Stimulated activated CD4-positive, alpha-beta T cell treated with anti-CD3 and anti-CD28 coated beads, Interleukin-4, amount 100 ng/mL, for 48 hours (primary cell): ENCODE data around the gene CELF3.

ENCODE experiments used
- DNase-seq, 2 donors: peaks; one replicate each; pipeline ENCODE4 v3.0.0-alpha.2; 2020; ENCODE audit warnings: low read depth in 2 of 2

CELF3 gene

DNA sequence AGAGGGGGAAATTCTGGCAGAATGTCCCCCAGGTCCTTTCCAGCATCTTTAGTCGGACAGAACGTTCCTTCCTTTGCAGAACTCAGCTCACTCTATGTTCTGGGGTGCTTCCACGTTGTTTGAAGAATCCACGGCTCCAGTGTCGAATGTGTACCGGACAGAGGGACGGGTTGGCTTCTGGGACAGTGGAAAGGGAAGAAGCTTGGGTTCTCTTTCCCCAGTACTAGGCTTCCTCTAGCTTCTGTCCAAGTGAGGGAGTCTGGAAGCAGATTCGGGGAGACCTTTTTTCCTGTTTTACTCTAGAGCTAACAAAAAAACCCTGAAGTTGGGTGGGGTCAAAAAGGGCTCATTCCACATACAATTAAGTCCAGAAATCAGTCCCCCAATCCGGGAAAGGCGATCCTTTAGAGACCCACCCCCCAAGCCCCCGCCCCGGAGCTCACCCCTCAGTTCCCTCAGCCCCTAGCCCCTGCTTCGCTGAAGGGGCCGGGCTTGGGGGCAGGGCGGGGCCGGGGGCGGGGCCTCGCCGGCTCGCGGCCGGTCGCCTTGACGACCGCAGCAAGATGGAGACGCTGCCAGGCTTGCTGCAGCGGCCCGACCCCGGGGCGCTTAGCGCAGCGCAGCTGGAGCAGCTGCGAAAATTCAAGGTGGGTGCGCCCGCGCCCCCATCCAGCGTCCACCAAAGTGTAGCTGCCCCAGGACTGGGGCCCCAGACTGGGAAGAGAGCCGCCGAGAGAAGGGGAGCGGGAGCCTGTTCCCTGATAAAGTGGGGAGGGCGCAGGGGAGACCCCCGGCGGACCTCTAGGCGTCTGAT is 4.6 kb upstream of the CELF3 start, which contains the start of gene RIIAD1:
RIIAD1 (plus strand) TSS at position 549 of the 814 bp plus-strand sequence; CDS start at position 564, 15 bp downstream.
- DNase-seq: peak; percentile 14 to 27

DNA sequence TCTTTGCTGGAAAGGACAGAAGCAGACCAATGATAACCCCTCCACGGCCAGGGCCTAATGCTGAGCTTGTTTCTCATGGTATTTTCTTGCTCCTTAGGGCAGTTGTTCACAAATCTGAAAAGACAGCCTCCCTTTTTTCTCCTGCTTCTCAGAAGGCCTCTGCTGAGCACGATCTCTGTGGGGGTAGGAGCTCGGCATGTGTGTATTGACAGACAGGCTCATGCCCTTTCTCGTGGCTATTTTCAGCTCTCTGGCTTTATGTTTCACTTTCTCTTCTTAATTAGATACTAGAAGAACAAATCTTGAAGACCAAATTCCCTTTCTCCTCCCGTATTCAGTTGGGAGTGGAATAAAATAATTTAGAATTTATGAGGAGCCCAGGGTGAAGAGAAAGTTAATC is 4.0 kb upstream of the CELF3 start:
- DNase-seq: no peak

DNA sequence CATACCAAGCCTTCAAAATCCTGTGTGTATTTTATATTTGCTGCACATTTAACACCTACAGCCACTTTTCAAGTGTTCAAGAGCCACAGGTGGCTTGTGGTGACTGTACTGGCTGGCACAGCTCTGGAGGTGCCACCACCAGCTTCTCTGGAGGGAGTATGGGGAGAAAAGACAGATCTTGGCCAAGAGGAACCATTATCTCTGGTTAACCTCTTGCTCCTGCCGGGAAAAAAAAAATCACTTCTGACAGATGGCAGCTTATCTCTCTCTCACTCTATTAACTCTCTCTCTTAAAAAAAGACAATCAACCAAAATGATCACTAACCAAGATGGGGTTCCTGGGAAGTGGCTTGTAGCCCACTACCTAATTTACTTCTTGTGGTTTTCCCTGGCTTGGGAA is 3.5 kb upstream of the CELF3 start:
- no peak for DNase-seq

DNA sequence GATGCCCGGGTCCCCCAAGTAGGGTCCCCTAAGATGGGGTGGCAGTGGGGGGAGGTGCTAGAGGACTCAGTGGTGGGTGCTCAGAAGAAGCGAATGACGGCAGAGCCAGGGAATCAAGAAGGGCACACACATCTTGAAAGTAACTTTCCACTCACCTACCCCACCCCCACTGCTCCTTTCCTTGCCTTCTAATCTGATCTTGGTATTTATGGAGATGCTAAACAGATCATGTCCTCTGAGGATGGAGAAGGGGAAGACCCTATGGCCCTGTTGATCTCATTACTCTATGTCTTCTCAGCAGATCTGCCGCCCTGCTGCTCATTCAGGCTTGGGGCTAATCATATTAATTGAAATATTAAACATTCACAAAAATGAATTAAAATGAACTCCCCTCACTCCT is 2.1 kb upstream of the CELF3 start:
- no peak for DNase-seq

DNA sequence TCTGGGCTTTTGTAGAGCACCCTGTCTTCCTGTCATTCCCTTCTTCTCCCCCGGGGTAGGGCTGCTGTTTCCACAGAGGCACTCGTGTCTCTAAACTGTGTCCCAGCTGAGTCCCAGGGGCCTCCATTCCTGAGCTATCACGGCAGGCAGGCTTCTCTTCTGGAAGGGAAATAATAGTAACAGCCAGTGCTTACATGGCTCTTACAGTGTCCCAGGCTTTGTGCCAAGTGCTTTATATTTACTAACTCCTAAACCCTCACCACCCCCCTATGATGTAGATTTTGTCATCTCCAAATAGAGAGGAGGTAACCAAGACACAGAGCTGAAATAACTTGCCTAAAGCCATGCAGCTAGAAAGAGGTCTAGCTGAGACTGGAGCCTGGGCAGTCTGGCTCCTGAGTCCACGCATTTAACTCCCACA is 1.4 kb upstream of the CELF3 start:
- no peak for DNase-seq

DNA sequence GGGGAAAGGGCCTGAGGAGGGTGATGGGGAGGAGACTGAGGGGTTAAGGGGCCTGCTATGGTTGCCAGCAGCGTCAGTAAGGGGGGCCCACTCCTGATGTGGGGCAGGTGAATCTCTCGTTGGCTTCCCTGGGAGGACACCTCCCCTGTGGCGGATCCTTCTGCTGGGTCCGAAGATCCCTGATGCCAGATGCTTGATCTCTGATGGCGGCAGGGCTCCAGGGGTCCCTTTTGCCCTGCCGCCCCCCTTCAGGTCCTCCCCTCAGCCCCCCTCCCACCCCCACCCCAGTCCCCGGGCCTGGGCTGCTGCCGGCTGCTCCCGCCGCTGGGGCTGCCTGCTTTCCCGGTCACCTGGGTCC is 219 bp downstream of the CELF3 start:
- no peak for DNase-seq

DNA sequence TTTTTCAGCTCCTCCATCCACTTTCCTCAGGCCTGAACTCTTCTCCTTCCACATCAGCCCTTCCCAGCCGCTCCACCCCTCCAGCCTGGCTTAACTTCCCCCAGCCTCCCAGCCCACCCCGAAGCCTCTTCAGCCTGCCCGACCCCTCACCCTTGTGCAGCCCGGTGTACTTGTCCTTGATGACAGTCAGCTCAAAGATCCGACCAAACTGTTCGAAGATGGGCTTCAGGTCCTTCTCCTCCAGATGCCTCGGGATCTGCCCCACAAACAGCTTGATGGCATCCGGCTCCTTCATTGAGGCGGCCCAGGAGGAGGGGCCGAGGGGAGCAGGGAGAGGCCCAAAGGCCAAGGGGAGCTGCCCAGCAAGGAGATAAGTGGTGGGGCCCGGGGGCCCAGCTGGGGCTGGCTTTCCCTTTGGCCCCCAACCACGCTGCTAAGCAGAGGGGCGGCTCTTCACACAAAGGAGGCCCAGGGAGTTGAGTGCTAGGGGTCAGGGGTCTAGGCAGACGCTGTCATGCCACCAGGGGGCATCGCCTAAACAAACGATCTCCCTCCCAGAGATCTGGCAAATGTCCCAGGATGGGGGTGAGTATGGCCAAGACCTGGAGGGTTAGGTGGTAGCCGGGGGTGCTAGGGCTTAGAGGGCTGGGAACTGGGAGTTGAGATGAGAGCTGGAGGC is 738 bp downstream of the CELF3 start:
- DNase-seq: no peak

DNA sequence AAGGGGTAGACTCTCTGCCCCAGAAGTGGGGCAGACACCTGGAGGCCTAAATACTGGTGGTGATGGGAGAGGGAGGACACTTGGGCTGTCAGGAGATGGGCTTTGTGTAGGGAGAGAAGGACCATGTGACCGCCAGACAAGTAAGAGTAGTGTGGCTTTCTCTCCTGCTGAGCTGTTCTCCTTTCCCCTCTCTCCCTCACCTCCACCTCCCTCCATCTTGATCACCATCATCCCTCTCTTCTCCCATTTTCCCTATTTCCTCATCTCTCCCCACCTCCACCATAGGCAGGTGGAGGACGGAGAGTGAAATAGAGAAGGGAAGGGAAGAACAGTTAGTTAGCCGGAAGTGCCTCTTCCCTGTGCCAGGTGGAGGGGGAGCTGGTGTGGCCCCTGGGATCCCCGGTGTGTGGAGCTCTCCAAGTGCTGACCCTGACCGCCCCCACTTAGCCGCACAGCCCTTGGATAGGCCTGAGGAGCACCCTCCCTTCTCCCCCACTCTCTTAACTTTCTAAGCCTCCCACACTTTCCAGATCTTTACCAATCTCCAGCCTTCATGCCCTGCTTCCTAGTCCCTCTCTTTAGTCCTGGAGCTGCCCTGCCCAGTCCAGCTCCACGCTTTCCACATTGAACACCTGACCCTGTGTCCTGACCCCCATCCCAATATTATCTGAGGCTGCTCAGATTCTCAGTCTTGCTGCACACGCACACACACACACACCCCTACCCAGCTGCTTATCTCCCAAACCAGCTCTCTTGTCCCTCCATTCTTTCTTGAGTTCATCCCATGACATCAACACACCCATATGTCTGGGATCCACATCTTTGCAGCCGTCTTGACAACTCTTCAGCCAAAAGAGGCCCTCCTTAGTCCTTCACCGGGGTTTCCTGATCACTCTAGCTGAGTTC is 1.5 kb downstream of the CELF3 start:
- no peak for DNase-seq

DNA sequence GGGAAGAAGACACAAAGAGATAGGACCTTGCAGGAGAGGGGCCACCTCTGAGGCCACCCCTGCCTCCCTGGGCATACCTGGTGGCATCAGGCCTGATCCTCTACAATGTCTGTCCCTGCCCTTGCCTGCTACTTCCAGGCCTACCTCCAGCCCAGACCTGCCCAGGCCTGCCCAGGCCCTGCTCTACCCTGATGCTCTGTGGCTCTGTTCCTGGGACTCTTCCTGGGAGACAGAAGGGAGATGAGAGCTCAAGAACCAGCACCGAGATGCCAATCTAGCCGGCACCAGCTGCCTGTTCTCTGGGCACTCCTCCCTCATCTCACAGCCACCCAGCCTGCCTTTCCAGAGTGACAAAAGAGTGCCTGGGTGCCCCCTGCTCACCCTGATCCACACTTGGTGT is 2.7 kb downstream of the CELF3 start:
- no peak for DNase-seq

DNA sequence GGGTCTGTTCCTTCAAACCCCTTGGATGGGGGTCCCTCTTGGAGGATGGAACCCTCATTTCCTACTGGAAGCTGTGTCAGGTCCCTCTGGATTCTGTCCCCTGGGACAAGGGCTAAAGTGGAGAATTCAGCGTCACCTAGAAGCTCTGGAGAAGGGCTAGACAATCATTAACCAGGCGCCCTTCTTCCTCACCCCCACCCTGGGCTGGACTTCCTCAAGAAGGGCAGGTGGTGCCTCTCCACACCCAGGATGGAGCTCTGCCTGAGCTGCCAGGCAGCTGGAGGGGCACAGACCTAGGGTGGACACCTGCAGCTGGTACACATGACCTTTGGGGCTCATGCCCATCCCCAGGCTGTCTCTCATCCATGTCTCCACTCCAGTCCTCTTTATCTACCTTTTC is 3.6 kb downstream of the CELF3 start:
- no peak for DNase-seq

DNA sequence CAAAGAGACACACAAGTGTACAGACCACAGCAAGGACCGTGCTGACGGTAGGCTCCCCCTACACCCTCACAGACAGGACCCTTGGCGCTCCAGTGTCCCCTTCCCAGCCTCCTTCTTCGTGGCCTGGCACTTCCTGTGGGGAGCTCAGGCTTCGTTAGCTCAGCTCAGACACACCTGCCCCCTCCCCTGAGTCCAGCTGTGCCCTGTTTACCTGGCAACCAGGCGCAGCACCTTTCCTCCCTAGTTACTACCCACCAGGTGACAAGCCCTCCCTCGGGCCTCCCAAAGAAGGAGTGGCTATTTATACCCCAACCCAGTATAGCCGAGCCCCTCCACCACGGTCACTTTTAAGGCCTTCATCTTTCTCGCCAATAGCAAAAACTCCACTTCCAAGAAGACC is 4.7 kb downstream of the CELF3 start:
- DNase-seq: no peak

DNA sequence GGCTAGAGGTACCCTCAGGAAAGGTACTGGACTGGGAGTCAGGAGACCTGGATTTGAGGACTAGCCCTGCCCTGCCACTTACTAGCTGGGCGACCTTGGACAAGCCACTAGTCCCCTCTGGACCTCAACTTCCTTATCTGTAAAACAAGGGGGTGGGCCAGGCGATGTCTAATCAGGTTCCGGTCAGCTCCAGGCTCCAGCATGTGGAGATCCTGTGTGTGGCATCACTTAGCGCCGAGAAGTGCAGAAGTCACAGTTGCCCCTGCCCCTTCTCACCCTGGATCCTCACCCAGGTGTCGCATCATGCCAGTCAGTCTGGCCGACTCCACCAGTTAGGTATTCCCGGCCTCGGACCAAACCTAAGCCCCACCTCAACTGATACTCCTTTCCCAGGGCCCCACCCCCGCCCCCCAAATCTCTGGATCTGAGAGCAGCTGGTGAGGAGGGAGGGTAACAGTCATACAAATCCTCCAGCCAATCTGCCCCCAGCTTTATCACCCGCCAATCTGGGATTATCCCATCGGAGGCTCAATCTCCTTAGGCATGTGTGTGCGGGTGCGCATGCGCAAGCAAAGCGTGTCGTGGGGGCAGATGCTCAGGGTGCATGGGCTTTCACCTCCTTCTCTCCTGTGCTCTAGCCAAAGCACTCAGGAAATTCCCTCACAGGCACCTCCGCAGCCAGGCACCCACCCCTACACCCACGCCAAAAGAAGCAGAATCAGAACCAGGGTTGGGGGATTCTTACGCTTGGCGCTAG is 5.4 kb downstream of the CELF3 start:
- no peak for DNase-seq

DNA sequence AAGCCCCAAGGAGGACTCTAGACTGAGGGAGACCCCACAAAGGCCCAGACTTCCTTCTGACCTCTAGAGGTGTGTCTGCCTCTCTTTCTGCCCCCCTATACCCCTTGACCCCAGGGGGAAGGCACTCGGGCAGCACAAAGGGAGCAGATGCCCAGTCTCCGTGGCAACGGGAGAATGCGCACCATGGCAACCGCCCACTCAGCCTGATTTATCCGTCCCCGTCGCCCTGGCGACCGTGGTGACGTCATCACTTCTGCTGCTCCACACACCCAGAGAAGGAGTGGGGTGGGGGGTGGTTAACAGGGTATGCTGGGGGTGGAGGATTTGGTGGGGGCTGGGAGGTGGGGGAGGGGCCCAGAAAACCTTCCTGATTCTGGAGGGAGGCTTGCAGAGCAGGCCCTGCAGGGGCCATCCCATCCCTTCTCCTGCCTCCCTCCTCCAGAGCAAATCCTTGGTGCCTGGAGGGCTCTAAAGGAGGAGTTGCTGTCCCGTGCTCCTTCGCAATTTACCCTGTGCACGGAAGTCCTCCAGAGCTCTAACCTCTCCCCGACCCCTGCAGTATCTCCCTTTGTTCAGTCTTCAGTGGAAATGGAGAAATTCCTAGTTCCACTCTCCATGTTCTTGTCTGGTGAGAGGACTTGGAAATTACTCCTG is 6.3 kb downstream of the CELF3 start:
- DNase-seq: peak; percentile 28 to 45

DNA sequence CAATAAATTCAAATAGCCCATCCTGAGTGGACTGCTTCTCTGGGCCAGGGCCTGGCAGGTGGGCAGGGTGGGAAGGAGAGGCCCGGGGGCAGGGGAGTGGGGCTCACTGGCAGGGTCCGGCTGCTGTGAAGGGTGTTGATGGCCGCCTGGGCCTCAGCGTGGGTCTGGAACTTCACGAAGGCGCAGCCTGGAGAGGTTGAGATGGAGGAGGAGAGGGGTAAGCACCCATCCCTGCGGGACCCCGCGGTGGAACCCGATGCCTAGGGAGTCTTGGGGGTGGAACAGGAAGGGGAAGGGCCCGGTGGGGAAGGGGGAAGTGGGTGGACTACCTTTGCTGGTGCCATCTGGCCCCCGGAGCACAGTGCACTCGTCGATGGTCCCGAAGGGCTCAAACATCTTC is 7.7 kb downstream of the CELF3 start:
- no peak for DNase-seq

DNA sequence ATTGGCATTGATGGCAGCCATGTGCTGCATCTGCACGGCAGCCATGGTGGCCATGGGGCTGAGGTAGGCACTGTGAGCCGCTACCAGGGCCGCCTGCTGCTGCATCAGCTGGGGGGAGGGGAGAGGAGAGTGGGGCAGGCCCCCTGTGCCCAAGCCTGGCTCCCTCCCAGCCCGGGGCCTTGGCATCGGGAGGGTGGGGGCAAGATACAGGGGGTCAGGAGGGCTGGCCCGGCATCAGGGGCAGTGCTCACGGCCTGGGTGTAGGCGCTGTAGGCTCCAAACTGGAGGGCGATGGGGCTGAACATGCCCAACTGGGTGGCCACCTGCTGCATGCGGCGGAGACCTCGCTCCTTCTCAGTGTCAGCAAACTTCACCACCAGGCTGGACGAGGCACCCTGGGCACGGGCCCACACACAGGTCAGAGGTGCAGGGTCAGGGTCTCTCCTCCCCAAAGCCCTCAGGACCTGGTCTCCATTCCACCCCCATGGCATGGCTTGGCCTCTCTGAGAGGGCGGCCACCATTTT is 9.0 kb downstream of the CELF3 start:
- DNase-seq: no peak

DNA sequence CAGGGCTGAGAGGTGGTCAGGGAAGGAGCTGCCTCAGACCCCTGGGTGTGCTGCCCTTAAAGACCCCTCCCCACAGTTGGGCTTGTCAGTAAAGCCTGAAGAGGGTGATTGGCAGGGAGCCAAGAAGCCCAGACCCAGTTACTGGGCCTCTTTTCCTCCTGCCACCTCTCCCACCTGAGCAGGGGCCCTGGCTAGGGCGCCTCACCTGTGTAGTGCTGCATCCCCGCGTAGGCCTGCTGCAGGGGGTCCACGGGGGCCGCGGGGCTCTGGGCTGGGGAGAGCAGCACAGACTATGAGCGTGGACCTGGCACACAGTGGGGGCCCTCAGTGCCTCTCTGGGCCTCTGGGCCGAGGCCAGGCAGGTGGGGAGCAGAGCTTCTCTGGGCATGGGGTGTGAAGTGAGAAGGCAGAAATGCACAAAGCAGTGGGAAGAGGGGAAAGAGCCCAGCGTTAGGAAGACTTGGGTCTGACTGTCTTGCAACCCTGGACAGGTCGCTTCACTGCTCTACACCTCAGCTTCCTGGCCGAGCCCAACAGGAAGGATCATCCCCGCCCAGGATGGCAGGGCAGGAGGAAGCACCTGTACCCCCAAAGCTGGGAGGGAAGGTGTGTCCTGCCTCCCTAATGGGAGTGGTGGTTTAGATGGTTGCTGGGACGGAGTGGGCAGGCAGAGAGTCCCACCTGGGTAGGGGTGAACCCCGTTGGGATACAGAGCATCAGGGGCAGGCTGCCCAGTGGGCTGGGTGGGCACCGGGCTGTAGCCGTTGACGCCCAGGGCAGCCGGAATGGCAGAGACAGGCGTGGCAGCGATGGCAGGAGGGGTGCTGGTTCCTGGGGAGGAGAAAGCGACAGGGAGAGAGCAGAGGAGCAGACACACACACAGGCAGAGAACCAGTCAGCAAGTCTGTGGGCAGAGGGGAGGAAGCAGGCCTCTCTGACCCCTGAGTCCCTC is 9.9 kb downstream of the CELF3 start:
- no peak for DNase-seq

DNA sequence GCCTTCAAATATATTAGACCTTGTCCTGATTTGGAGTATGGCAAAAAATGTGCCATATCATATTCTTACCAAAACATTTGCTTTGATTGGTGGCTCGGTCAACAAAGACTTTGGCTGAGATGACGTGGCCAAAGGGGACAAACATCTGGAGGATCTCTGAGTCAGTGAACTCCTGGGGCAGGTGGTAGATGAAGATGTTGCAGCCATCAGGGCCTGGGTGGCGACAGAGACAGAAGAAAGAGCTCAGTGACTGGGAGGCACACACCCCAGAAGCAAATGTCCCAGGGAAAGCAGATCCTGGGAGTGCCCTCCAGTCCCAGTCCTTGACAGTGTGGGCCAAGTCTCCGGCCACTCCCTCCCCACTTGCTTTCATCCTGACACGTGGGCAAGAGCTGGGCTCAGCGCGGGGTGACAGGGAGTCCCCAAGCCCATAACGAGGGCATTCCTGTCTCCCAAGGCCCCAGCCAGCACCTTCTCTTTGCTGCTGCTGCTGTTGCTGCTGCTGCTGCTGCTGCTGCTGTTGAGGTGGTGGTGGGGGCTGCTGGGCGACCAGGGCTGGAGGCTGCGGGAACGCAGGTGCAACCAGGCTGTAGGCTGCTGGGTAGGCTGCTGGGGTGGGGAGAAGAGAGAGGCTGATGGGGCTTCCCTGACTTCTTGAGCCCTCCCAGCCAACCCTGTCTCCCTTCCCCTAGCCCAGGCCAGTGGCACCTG is 10.7 kb downstream of the CELF3 start:
- no peak for DNase-seq

DNA sequence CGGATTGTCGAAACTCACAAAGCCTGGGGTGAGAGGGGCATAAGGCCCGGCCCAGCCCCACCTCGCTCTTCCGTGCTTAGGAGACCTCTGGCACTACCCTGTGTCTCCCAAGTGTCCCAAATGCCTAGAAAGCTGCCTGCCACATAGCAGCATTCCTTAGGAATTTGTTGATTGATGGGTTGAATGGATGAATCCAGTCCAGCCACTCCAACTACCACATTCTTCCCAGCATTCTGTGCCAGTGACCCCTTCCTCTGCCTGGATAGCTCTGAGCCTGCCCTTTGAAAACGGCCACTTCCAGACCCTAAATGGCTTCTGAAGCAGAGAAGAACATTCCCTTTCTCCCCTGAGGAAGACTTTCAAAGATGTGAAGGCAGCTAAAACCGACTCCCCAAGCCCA is 11.5 kb downstream of the CELF3 start:
- no peak for DNase-seq

DNA sequence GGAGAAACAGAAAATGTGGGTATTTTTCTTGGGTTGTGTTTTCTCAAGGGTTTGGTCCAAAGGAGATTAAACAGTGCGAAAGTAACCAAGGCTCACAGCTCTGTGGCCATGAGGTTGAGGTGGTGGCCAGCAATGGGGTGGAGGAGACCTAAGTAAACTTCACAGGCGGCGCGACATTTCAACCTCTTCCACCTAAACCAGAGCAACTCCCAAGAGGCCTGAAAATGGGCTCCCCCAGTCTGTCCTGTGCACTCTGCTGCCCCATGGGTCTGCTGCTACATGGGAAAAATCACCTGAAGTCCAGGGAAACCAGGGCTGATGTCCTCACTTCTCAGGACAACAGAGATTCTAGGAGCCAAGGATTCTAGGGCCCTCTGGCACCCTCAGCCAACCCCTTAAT is 12.4 kb downstream of the CELF3 start:
- no peak for DNase-seq
